ENCODE results near the gene SLC16A5. TPM values are rescaled to one million over a fixed set of nuclear protein-coding genes. Genes with fewer than 3 reads are reported as not detected.

The SLC16A5 gene
- total RNA-seq, 1 experiment from 2014 or later: 17.1 TPM

- Histone ChIP-seq H3K9me3 (ENCODE audit: control insufficient read depth, low read depth, low read length) (no peaks in the 10 kb centered on the region), H2BK12ac (ENCODE audit: insufficient read length, low read depth, low read length) (no peak overlapping the region), H3K4me2 (ENCODE audit: insufficient read depth, insufficient read length, low read length) (no peak overlapping the region), H3K56ac (ENCODE audit: insufficient read length, low read depth, low read length) (no peak overlapping the region), H3K4me1 (ENCODE audit: insufficient read depth, low read length) (no peaks in the 10 kb centered on the region), H3K23ac (ENCODE audit: insufficient read length, low read depth, low read length) (no peak overlapping the region), H2AK5ac (ENCODE audit: insufficient read length, low read length) (no peak overlapping the region), H4K5ac (ENCODE audit: insufficient read length, low read depth, low read length) (no peak overlapping the region), H4K20me1 (ENCODE audit: control insufficient read depth, insufficient read depth, insufficient read length) (peaks cover 4% of the 10 kb centered on the region), H3K14ac (ENCODE audit: insufficient read depth, low read length) (no peak overlapping the region), H2BK120ac (ENCODE audit: low read depth, low read length, poor library complexity, severe bottlenecking) (no peak overlapping the region), H3K27ac (ENCODE audit: insufficient read length, low read depth, low read length) (no peak overlapping the region), H2AFZ (ENCODE audit: low read length) (no peak overlapping the region), H2BK20ac (ENCODE audit: low read depth, low read length, poor library complexity, severe bottlenecking) (no peak overlapping the region), H2BK5ac (ENCODE audit: insufficient read length, low read length) (no peak overlapping the region), H4K8ac (replicated peaks; ENCODE audit: insufficient read length, low read depth, low read length) (peak overlapping the region; percentile 4), H3K23me2 (ENCODE audit: insufficient read length, low read depth, low read length, poor library complexity, severe bottlenecking) (peaks cover 8% of the 10 kb centered on the region), H3T11ph (ENCODE audit: low read length) (no peak overlapping the region), H3K27me3 (ENCODE audit: insufficient read depth, low read length) (no peaks in the 10 kb centered on the region), H2BK15ac (ENCODE audit: low read depth, low read length) (no peak overlapping the region), H3K18ac (ENCODE audit: insufficient read length, low read depth, low read length) (no peak overlapping the region), H3K4ac (ENCODE audit: low read depth, low read length) (no peak overlapping the region), H4K91ac (ENCODE audit: insufficient read length, low read depth, low read length) (no peak overlapping the region), H3K79me1 (ENCODE audit: insufficient read depth, low read depth, low read length, poor library complexity, severe bottlenecking) (no peaks in the 10 kb centered on the region), H3K79me2 (ENCODE audit: insufficient read depth, low read length) (no peaks in the 10 kb centered on the region), H3K9ac (ENCODE audit: extremely low read depth, insufficient read length, low read length) (no peak overlapping the region)
- peak; percentile 42 for DNase-seq
- Mint-ChIP-seq H3K4me3 (peak overlapping the region in 1 of 2 experiments; percentile 64; a peak in 2 of 5 replicates), H3K27me3 (ENCODE audit: low read depth) (no peaks in the 10 kb centered on the region; the same call in 1 of the 2 replicates), H3K9me3 (no peaks in the 10 kb centered on the region), H3K36me3 (ENCODE audit: insufficient read depth in 1 of 3, low read depth in 3 of 3) (peaks cover 6 to 20% (median 17%) of the 10 kb centered on the region in 3 experiments), H3K4me1 (peaks cover 12 to 17% of the 10 kb centered on the region in 2 experiments), H3K27ac (peak overlapping the region in 1 of 3 experiments; percentile 82; a peak in 1 of 7 replicates)
- no peak for TF ChIP-seq CTCF (conservative IDR thresholded peaks at IDR 0.05)
- WGBS (ENCODE audit: extremely low coverage, insufficient read length, low lambda C conversion rate): no CpG with 5 or more reads among the region's 33 CpGs
Measured at GRCh38 chr17:75128694-75129505, 41.1 kb downstream of the SLC16A5 start.
